ENCODE data around the gene GRIN2A. TPM values are rescaled to one million over a fixed set of nuclear protein-coding genes. Genes with fewer than 3 reads are reported as not detected.

The GRIN2A gene
- total and polyA plus RNA-seq, 3 donors from 2014 or later: 7.0 to 20.3 (median 10.4) TPM

GRCh38 chr16:9798474-9798873, 383.8 kb downstream of the GRIN2A start:
- H3K4me1 ChIP-seq: no peaks in the 10 kb centered on the region
- TF ChIP-seq POLR2A (IDR thresholded peaks at IDR 0.05): no peak
- no peak for TF ChIP-seq CTCF (IDR thresholded peaks at IDR 0.05)
- H3K4me3 ChIP-seq: no peak overlapping the region
- H3K27ac ChIP-seq: no peak overlapping the region
- no peak for DNase-seq
- H3K9me3 ChIP-seq: no peaks in the 10 kb centered on the region
- intact Hi-C loops (cut with DNase I; ENCODE audit: low total_unique reads): no loop called here
- no peaks in the 10 kb centered on the region for H3K36me3 ChIP-seq (ENCODE audit: low read depth, missing control alignments)
- H3K27me3 ChIP-seq: no peaks in the 10 kb centered on the region
- 93% methylated on average over 1 of the region's 1 CpG for WGBS, 2 donors

GRCh38 chr16:9797306-9797705, 384.9 kb downstream of the GRIN2A start:
- Histone ChIP-seq H3K4me3 (no peak overlapping the region), H3K27ac (no peak overlapping the region), H3K4me1 (no peaks in the 10 kb centered on the region), H3K36me3 (ENCODE audit: low read depth, missing control alignments) (no peaks in the 10 kb centered on the region), H3K27me3 (no peaks in the 10 kb centered on the region), H3K9me3 (no peaks in the 10 kb centered on the region)
- 81 to 82% methylated on average over 6 of the region's 6 CpGs for WGBS, 2 donors
- TF ChIP-seq CTCF (IDR thresholded peaks at IDR 0.05) (no peak), POLR2A (IDR thresholded peaks at IDR 0.05) (no peak)
- intact Hi-C loops (cut with DNase I; ENCODE audit: low total_unique reads): no loop called here
- DNase-seq: no peak

GRCh38 chr16:9793623-9794022, 388.6 kb downstream of the GRIN2A start:
- 87 to 89% methylated on average over 6 of the region's 6 CpGs for WGBS, 2 donors
- H3K4me3 ChIP-seq: no peak overlapping the region
- H3K27me3 ChIP-seq: no peaks in the 10 kb centered on the region
- H3K4me1 ChIP-seq: no peaks in the 10 kb centered on the region
- no peak overlapping the region for H3K27ac ChIP-seq
- intact Hi-C loops (cut with DNase I; ENCODE audit: low total_unique reads): no loop called here
- H3K36me3 ChIP-seq (ENCODE audit: low read depth, missing control alignments): no peaks in the 10 kb centered on the region
- TF ChIP-seq POLR2A (IDR thresholded peaks at IDR 0.05): no peak
- no peak for TF ChIP-seq CTCF (IDR thresholded peaks at IDR 0.05)
- DNase-seq: no peak
- no peaks in the 10 kb centered on the region for H3K9me3 ChIP-seq

- no peak overlapping the region for H3K4me3 ChIP-seq
- no peaks in the 10 kb centered on the region for H3K4me1 ChIP-seq
- intact Hi-C loops (cut with DNase I; ENCODE audit: low total_unique reads): no loop called here
- H3K27me3 ChIP-seq: no peaks in the 10 kb centered on the region
- H3K9me3 ChIP-seq: no peaks in the 10 kb centered on the region
- H3K27ac ChIP-seq: no peak overlapping the region
- no peak for DNase-seq
- WGBS, 2 donors: 66 to 80% methylated on average over 3 to 4 of the region's 4 CpGs
- H3K36me3 ChIP-seq (ENCODE audit: low read depth, missing control alignments): no peaks in the 10 kb centered on the region
- no peak for TF ChIP-seq POLR2A (IDR thresholded peaks at IDR 0.05)
- no peak for TF ChIP-seq CTCF (IDR thresholded peaks at IDR 0.05)
These were observed 390.7 kb downstream of the GRIN2A start for GRCh38 chr16:9791556-9791955.

DNA sequence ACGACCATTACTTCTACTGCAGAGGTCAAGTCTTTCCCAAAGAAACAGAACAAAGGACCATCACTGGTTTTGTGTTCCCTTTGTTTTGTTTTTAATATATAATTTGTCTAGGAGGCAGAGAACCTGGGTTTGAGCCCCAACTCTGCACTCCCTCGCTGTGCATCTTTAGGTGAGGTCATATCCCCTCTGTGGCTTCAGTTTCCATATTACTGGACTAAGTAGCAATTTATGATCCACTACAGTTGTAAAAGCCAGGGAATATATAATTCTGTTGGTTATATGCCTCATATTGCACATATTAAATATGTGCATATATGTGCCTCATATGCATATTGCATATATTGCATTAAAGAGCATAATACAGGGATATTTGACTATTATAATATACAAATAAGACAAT, 392.0 kb downstream of the GRIN2A start:
- Histone ChIP-seq H3K4me3 (no peak overlapping the region), H3K36me3 (ENCODE audit: low read depth, missing control alignments) (no peaks in the 10 kb centered on the region), H3K4me1 (no peaks in the 10 kb centered on the region), H3K27ac (no peak overlapping the region), H3K27me3 (no peaks in the 10 kb centered on the region), H3K9me3 (no peaks in the 10 kb centered on the region)
- no peak for TF ChIP-seq CTCF (IDR thresholded peaks at IDR 0.05)
- no peak for TF ChIP-seq POLR2A (IDR thresholded peaks at IDR 0.05)
- intact Hi-C loops (cut with DNase I; ENCODE audit: low total_unique reads): no loop called here
- no peak for DNase-seq
- 91 to 92% methylated on average over 2 of the region's 2 CpGs for WGBS, 2 donors
